ENCODE results near the gene FHOD3.

DNA sequence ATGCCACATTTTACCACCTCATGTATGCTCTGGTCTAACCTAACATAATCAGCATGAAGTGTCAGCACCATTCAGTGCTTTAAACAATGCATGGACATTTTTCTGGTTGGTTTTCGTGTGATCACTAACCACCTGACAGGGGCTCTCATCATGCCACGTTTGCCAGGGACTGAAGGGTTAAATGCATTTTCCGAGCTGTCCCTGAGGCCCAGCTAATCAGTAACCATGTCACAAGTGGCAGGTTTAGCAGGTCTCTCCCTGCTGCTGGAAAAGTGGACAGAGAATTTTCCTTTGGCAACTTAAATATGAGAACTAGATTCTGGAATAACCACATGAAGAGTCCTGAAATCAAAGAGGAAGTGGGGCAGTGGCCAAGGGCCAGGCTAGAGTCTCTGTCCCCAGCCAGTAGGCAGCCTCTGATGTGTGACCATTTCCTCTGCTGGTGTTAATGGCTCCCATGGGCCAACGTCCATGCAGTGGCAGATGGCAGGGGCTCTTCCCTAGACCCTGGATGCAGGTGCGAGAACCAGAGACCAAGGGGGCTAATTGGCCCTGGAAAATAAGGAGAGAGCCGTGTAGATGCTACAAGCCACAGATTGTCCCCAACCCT is 461.8 kb downstream of the FHOD3 start:
- TF ChIP-seq EZH2 (IDR thresholded peaks at IDR 0.05; ENCODE audit: borderline replicate concordance, insufficient read depth, low read depth, low read length, poor library complexity, severe bottlenecking) = no peak
- TF ChIP-seq, protein P1, sequence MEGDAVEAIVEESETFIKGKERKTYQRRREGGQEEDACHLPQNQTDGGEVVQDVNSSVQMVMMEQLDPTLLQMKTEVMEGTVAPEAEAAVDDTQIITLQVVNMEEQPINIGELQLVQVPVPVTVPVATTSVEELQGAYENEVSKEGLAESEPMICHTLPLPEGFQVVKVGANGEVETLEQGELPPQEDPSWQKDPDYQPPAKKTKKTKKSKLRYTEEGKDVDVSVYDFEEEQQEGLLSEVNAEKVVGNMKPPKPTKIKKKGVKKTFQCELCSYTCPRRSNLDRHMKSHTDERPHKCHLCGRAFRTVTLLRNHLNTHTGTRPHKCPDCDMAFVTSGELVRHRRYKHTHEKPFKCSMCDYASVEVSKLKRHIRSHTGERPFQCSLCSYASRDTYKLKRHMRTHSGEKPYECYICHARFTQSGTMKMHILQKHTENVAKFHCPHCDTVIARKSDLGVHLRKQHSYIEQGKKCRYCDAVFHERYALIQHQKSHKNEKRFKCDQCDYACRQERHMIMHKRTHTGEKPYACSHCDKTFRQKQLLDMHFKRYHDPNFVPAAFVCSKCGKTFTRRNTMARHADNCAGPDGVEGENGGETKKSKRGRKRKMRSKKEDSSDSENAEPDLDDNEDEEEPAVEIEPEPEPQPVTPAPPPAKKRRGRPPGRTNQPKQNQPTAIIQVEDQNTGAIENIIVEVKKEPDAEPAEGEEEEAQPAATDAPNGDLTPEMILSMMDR (IDR thresholded peaks at IDR 0.05) = no peak

Data from B cell (primary cell).